HUES6 (cell line): ENCODE data around the gene OR2T35.
"Not testable (repeated sequence)": the region's sequence is repeated elsewhere in the genome, so short reads cannot be mapped to it uniquely, and the experiment has no call there.

Experiments
- H3K27ac ChIP-seq: 2 replicates; pipeline ENCODE4 v1.7.0; 2013; ENCODE audit warnings: low read depth, mild to moderate bottlenecking, low read length, inconsistent platforms
- H3K27me3 ChIP-seq: 2 replicates; pipeline ENCODE4 v1.6.1; 2013; ENCODE audit warnings: low read length; ENCODE audit not compliant: control insufficient read depth, insufficient read depth
- H3K36me3 ChIP-seq: 2 replicates; pipeline ENCODE4 v1.6.1; 2013; ENCODE audit warnings: low read length; ENCODE audit not compliant: control insufficient read depth, insufficient read depth
- H3K4me1 ChIP-seq: 2 replicates; pipeline ENCODE4 v1.6.1; 2013; ENCODE audit warnings: low read length; ENCODE audit not compliant: control insufficient read depth, insufficient read depth
- H3K4me3 ChIP-seq: 2 replicates; pipeline ENCODE4 v1.5.1; 2013; ENCODE audit warnings: low read depth, low read length
- H3K9ac ChIP-seq: one replicate; pipeline ENCODE4 v1.6.1; 2013; ENCODE audit warnings: mild to moderate bottlenecking, low read length
- H3K9me3 ChIP-seq: 2 replicates; pipeline ENCODE4 v1.6.1; 2013; ENCODE audit warnings: low read depth, low read length; ENCODE audit not compliant: control insufficient read depth, insufficient read depth

OR2T35 gene

GRCh38 chr1:248642971-248643651, 2.0 kb downstream of the OR2T35 start:
- H3K36me3 ChIP-seq, H3K9me3 ChIP-seq, H3K27me3 ChIP-seq, H3K4me1 ChIP-seq, H3K27ac ChIP-seq, H3K9ac ChIP-seq, H3K4me3 ChIP-seq: not testable (repeated sequence)

GRCh38 chr1:248641583-248641982, 3.5 kb downstream of the OR2T35 start:
- not testable (repeated sequence) for H3K27ac ChIP-seq, H3K4me1 ChIP-seq, H3K36me3 ChIP-seq, H3K9ac ChIP-seq, H3K9me3 ChIP-seq, H3K27me3 ChIP-seq, H3K4me3 ChIP-seq

GRCh38 chr1:248640906-248641305, 4.2 kb downstream of the OR2T35 start:
- H3K4me1 ChIP-seq, H3K9ac ChIP-seq, H3K27ac ChIP-seq, H3K36me3 ChIP-seq, H3K9me3 ChIP-seq, H3K4me3 ChIP-seq, H3K27me3 ChIP-seq: not testable (repeated sequence)

- not testable (repeated sequence) for H3K9me3 ChIP-seq, H3K4me1 ChIP-seq, H3K27me3 ChIP-seq, H3K4me3 ChIP-seq, H3K27ac ChIP-seq, H3K9ac ChIP-seq, H3K36me3 ChIP-seq
Observed at GRCh38 chr1:248639652-248640051, 5.4 kb downstream of the OR2T35 start.

GRCh38 chr1:248636612-248637011, 8.5 kb downstream of the OR2T35 start:
- not testable (repeated sequence) for H3K27ac ChIP-seq, H3K27me3 ChIP-seq, H3K9ac ChIP-seq, H3K4me1 ChIP-seq, H3K36me3 ChIP-seq, H3K9me3 ChIP-seq, H3K4me3 ChIP-seq

- H3K9ac ChIP-seq, H3K9me3 ChIP-seq, H3K36me3 ChIP-seq, H3K27me3 ChIP-seq, H3K4me1 ChIP-seq, H3K4me3 ChIP-seq, H3K27ac ChIP-seq: not testable (repeated sequence)
Observed at GRCh38 chr1:248634991-248635390, 10.1 kb downstream of the OR2T35 start, which contains the start of gene OR2T11. TSS of gene OR2T11 (minus strand) at chr1:248635091. CDS start at chr1:248627128, 7,963 bp downstream.

GRCh38 chr1:248631354-248632008, 13.6 kb downstream of the OR2T35 start:
- no peaks in the 10 kb centered on the region for H3K4me1 ChIP-seq
- H3K36me3 ChIP-seq, result no peaks in the 10 kb centered on the region
- H3K9ac ChIP-seq, result no peak overlapping the region
- no peak overlapping the region for H3K27ac ChIP-seq
- no peaks in the 10 kb centered on the region for H3K27me3 ChIP-seq
- H3K4me3 ChIP-seq, result no peak overlapping the region
- peaks cover 28% of the 10 kb centered on the region; the same call in 1 of the 2 replicates for H3K9me3 ChIP-seq

GRCh38 chr1:248630551-248630950, 14.5 kb downstream of the OR2T35 start:
- H3K9ac ChIP-seq, result no peak overlapping the region
- H3K36me3 ChIP-seq, result no peaks in the 10 kb centered on the region
- no peaks in the 10 kb centered on the region for H3K27me3 ChIP-seq
- no peak overlapping the region for H3K4me3 ChIP-seq
- H3K27ac ChIP-seq, result no peak overlapping the region
- H3K9me3 ChIP-seq, result peaks cover 35% of the 10 kb centered on the region; the same call in 1 of the 2 replicates
- no peaks in the 10 kb centered on the region for H3K4me1 ChIP-seq

- H3K4me1 ChIP-seq, result no peaks in the 10 kb centered on the region
- H3K9me3 ChIP-seq, result peaks cover 41% of the 10 kb centered on the region; the same call in 1 of the 2 replicates
- no peak overlapping the region for H3K27ac ChIP-seq
- H3K36me3 ChIP-seq, result no peaks in the 10 kb centered on the region
- no peak overlapping the region for H3K9ac ChIP-seq
- no peaks in the 10 kb centered on the region for H3K27me3 ChIP-seq
- H3K4me3 ChIP-seq, result no peak overlapping the region
Observed at GRCh38 chr1:248627971-248628844, 16.9 kb downstream of the OR2T35 start.

GRCh38 chr1:248625971-248626370, 19.1 kb downstream of the OR2T35 start:
- no peak overlapping the region for H3K27ac ChIP-seq
- peaks cover 42% of the 10 kb centered on the region; the same call in 1 of the 2 replicates for H3K9me3 ChIP-seq

GRCh38 chr1:248625166-248625565, 19.9 kb downstream of the OR2T35 start:
- H3K27me3 ChIP-seq, result no peaks in the 10 kb centered on the region
- H3K9me3 ChIP-seq, result peaks cover 40% of the 10 kb centered on the region; the same call in 1 of the 2 replicates
- no peak overlapping the region for H3K9ac ChIP-seq
- H3K4me3 ChIP-seq, result no peak overlapping the region
- H3K27ac ChIP-seq, result no peak overlapping the region
- no peaks in the 10 kb centered on the region for H3K36me3 ChIP-seq
- H3K4me1 ChIP-seq, result no peaks in the 10 kb centered on the region

More at GRCh38 chr1:248625971-248626370, 19.1 kb downstream of the OR2T35 start:
- H3K4me1 ChIP-seq, result no peaks in the 10 kb centered on the region
- H3K27me3 ChIP-seq, result no peaks in the 10 kb centered on the region
- H3K4me3 ChIP-seq, result no peak overlapping the region
- H3K36me3 ChIP-seq, result no peaks in the 10 kb centered on the region
- H3K9ac ChIP-seq, result no peak overlapping the region
